Activated naive CD4-positive, alpha-beta T cell treated with anti-CD3 and anti-CD28 coated beads, Interleukin-2, amount 50 U/mL, for 24 hours (primary cell): ENCODE results near the gene ZPR1.
"Not testable (repeated sequence)": the region's sequence is repeated elsewhere in the genome, so short reads cannot be mapped to it uniquely, and the experiment has no call there.

Experiments used
- H3K27ac Mint-ChIP-seq: one replicate; pipeline ENCODE4 v1.8.0; 2021; ENCODE audit warnings: mild to moderate bottlenecking, mixed read lengths
- H3K27me3 Mint-ChIP-seq: one replicate; pipeline ENCODE4 v1.8.0; 2021; ENCODE audit warnings: mixed read lengths
- H3K36me3 Mint-ChIP-seq: one replicate; pipeline ENCODE4 v1.8.0; 2021; ENCODE audit warnings: mixed read lengths
- H3K4me1 Mint-ChIP-seq: one replicate; pipeline ENCODE4 v1.8.0; 2021; ENCODE audit warnings: mixed read lengths
- H3K4me3 Mint-ChIP-seq: one replicate; pipeline ENCODE4 v1.8.0; 2021; ENCODE audit warnings: mild to moderate bottlenecking, mixed read lengths
- H3K9me3 Mint-ChIP-seq: one replicate; pipeline ENCODE4 v1.8.0; 2021; ENCODE audit warnings: mixed read lengths

ZPR1 gene

GRCh38 chr11:116788534-116788933 lies 711 bp upstream of the ZPR1 start:
- peaks cover 25% of the 10 kb centered on the region for H3K36me3 Mint-ChIP-seq
- peak overlapping the region; percentile 95 for H3K27ac Mint-ChIP-seq
- no peaks in the 10 kb centered on the region for H3K9me3 Mint-ChIP-seq
- peak overlapping the region; percentile 99 for H3K4me3 Mint-ChIP-seq
- H3K4me1 Mint-ChIP-seq, result peaks cover 49% of the 10 kb centered on the region
- H3K27me3 Mint-ChIP-seq, result no peaks in the 10 kb centered on the region

- Mint-ChIP-seq H3K4me1 (peaks cover 58% of the 10 kb centered on the region), H3K36me3 (peaks cover 25% of the 10 kb centered on the region), H3K27ac (peak overlapping the region; percentile 91), H3K27me3 (no peaks in the 10 kb centered on the region), H3K4me3 (peak overlapping the region; percentile 99), H3K9me3 (no peaks in the 10 kb centered on the region)
Observed at GRCh38 chr11:116787436-116787785, 412 bp downstream of the ZPR1 start.

GRCh38 chr11:116786966-116787365 lies 857 bp downstream of the ZPR1 start:
- peaks cover 29% of the 10 kb centered on the region for H3K36me3 Mint-ChIP-seq
- H3K9me3 Mint-ChIP-seq, result no peaks in the 10 kb centered on the region
- peak overlapping the region; percentile 91 for H3K27ac Mint-ChIP-seq
- peak overlapping the region; percentile 99 for H3K4me3 Mint-ChIP-seq
- no peaks in the 10 kb centered on the region for H3K27me3 Mint-ChIP-seq
- peaks cover 63% of the 10 kb centered on the region for H3K4me1 Mint-ChIP-seq

- H3K9me3 Mint-ChIP-seq, result no peaks in the 10 kb centered on the region
- peak overlapping the region; percentile 91 for H3K27ac Mint-ChIP-seq
- peak overlapping the region; percentile 99 for H3K4me3 Mint-ChIP-seq
- H3K4me1 Mint-ChIP-seq, result peaks cover 66% of the 10 kb centered on the region
- no peaks in the 10 kb centered on the region for H3K27me3 Mint-ChIP-seq
- H3K36me3 Mint-ChIP-seq, result peaks cover 30% of the 10 kb centered on the region
Observed at GRCh38 chr11:116786326-116786725, 1.5 kb downstream of the ZPR1 start.

GRCh38 chr11:116782728-116783127 lies 5.1 kb downstream of the ZPR1 start:
- H3K4me1 Mint-ChIP-seq, result peaks cover 73% of the 10 kb centered on the region
- peak overlapping the region; percentile 23 for H3K27ac Mint-ChIP-seq
- H3K9me3 Mint-ChIP-seq, result no peaks in the 10 kb centered on the region
- no peaks in the 10 kb centered on the region for H3K27me3 Mint-ChIP-seq
- no peak overlapping the region for H3K4me3 Mint-ChIP-seq
- H3K36me3 Mint-ChIP-seq, result peaks cover 46% of the 10 kb centered on the region

GRCh38 chr11:116778556-116778955 lies 9.3 kb downstream of the ZPR1 start:
- Mint-ChIP-seq H3K9me3 (no peaks in the 10 kb centered on the region), H3K4me3 (no peak overlapping the region), H3K36me3 (peaks cover 34% of the 10 kb centered on the region), H3K27ac (peak overlapping the region; percentile 92), H3K27me3 (no peaks in the 10 kb centered on the region), H3K4me1 (peaks cover 68% of the 10 kb centered on the region)

- Mint-ChIP-seq H3K4me1 (peaks cover 60% of the 10 kb centered on the region), H3K36me3 (peaks cover 31% of the 10 kb centered on the region), H3K4me3 (peak overlapping the region; percentile 1), H3K27me3 (no peaks in the 10 kb centered on the region), H3K27ac (peak overlapping the region; percentile 56), H3K9me3 (no peaks in the 10 kb centered on the region)
Observed at GRCh38 chr11:116777056-116777455, 10.8 kb downstream of the ZPR1 start.

GRCh38 chr11:116776522-116776984 lies 11.3 kb downstream of the ZPR1 start:
- Mint-ChIP-seq H3K4me3 (peak overlapping the region; percentile 1), H3K27me3 (no peaks in the 10 kb centered on the region), H3K27ac (peak overlapping the region; percentile 56), H3K9me3 (no peaks in the 10 kb centered on the region), H3K36me3 (peaks cover 30% of the 10 kb centered on the region), H3K4me1 (peaks cover 63% of the 10 kb centered on the region)

- Mint-ChIP-seq H3K27ac (peak overlapping the region; percentile 71), H3K36me3 (peaks cover 25% of the 10 kb centered on the region), H3K4me3 (no peak overlapping the region), H3K4me1 (peaks cover 63% of the 10 kb centered on the region), H3K27me3 (no peaks in the 10 kb centered on the region), H3K9me3 (no peaks in the 10 kb centered on the region)
Observed at GRCh38 chr11:116775975-116776374, 11.8 kb downstream of the ZPR1 start.

GRCh38 chr11:116774661-116775060 lies 13.2 kb downstream of the ZPR1 start:
- Mint-ChIP-seq H3K4me3 (no peak overlapping the region), H3K27me3 (no peaks in the 10 kb centered on the region), H3K36me3 (peaks cover 24% of the 10 kb centered on the region)

GRCh38 chr11:116773203-116774097 lies 14.4 kb downstream of the ZPR1 start:
- peaks cover 60% of the 10 kb centered on the region for H3K4me1 Mint-ChIP-seq
- peak overlapping the region; percentile 99 for H3K27ac Mint-ChIP-seq
- H3K36me3 Mint-ChIP-seq, result peaks cover 23% of the 10 kb centered on the region
- H3K27me3 Mint-ChIP-seq, result no peaks in the 10 kb centered on the region
- no peaks in the 10 kb centered on the region for H3K9me3 Mint-ChIP-seq
- H3K4me3 Mint-ChIP-seq, result peak overlapping the region; percentile 98

More at GRCh38 chr11:116774661-116775060, 13.2 kb downstream of the ZPR1 start:
- no peaks in the 10 kb centered on the region for H3K9me3 Mint-ChIP-seq
- H3K27ac Mint-ChIP-seq, result peak overlapping the region; percentile 52
- peaks cover 68% of the 10 kb centered on the region for H3K4me1 Mint-ChIP-seq

- Mint-ChIP-seq H3K4me1 (peaks cover 56% of the 10 kb centered on the region), H3K27me3 (no peaks in the 10 kb centered on the region), H3K9me3 (no peaks in the 10 kb centered on the region), H3K27ac (peak within 1 kb of the TSS; percentile 99), H3K4me3 (peak within 1 kb of the TSS; percentile 98), H3K36me3 (peaks cover 16% of the 10 kb centered on the region)
Observed at GRCh38 chr11:116772443-116773202, 15.2 kb downstream of the ZPR1 start, which contains the start of gene BUD13. Gene BUD13, minus strand, starts transcription at chr11:116772987. Its CDS starts 23 bp downstream, at chr11:116772964.

GRCh38 chr11:116771935-116772334 lies 15.9 kb downstream of the ZPR1 start:
- Mint-ChIP-seq H3K27me3 (no peaks in the 10 kb centered on the region), H3K4me3 (peak overlapping the region; percentile 98), H3K4me1 (peaks cover 54% of the 10 kb centered on the region), H3K36me3 (peaks cover 16% of the 10 kb centered on the region), H3K9me3 (no peaks in the 10 kb centered on the region), H3K27ac (no peak overlapping the region)

GRCh38 chr11:116762132-116762531 lies 25.7 kb downstream of the ZPR1 start:
- Mint-ChIP-seq H3K4me3 (no peak overlapping the region), H3K27me3 (no peaks in the 10 kb centered on the region), H3K27ac (no peak overlapping the region), H3K9me3 (no peaks in the 10 kb centered on the region), H3K4me1 (peaks cover 19% of the 10 kb centered on the region), H3K36me3 (peaks cover 16% of the 10 kb centered on the region)

GRCh38 chr11:116756044-116756443 lies 31.8 kb downstream of the ZPR1 start:
- H3K27me3 Mint-ChIP-seq, H3K4me3 Mint-ChIP-seq, H3K4me1 Mint-ChIP-seq, H3K9me3 Mint-ChIP-seq, H3K27ac Mint-ChIP-seq: not testable (repeated sequence)
- H3K36me3 Mint-ChIP-seq, result peaks cover 18% of the 10 kb centered on the region
